Body of pancreas (tissue), 4 donors: ENCODE measurements around the gene DUSP16. TPM values are rescaled to one million over a fixed set of nuclear protein-coding genes. Genes with fewer than 3 reads are reported as not detected.
A peak's percentile ranks its signal among the peaks of the same experiment; 100 is the strongest.

Experiments
- ATAC-seq: fragments of 150-250 bp; one replicate; pipeline ENCODE4 v1.9.1; 2016
- DNase-seq, 4 donors: peaks; one replicate each; pipeline ENCODE4 v3.0.0-alpha.2; 2019
- H3K27ac ChIP-seq, 4 donors: fragments of 200-600 bp; sonication (generic); 1 replicate in 3 of 4; 2 replicates in 1 of 4; pipeline versions ENCODE4 v1.5.1 to v1.6.1; 2016 to 2019; ENCODE audit warnings: mild to moderate bottlenecking in 1 of 4, mixed read lengths in 1 of 4, moderate library complexity in 1 of 4
- H3K27me3 ChIP-seq, 2 donors: fragments of 200-600 bp; sonication (generic); one replicate each; pipeline ENCODE4 v1.6.0; 2016; ENCODE audit warnings: mild to moderate bottlenecking in 1 of 2
- H3K36me3 ChIP-seq, 2 donors: fragments of 200-600 bp; sonication (generic); replicated peaks in 1 of 2; 2 replicates each; pipeline ENCODE4 v1.5.1; 2016; ENCODE audit warnings: low read depth in 2 of 2; ENCODE audit not compliant: insufficient read depth in 1 of 2
- H3K4me1 ChIP-seq: fragments of 200-600 bp; sonication (generic); one replicate; pipeline ENCODE4 v1.6.0; 2016
- H3K4me3 ChIP-seq, 2 donors: fragments of 200-600 bp; sonication (generic); 1 replicate in 1 of 2; 2 replicates in 1 of 2; pipeline ENCODE4 v1.5.1; 2016 to 2019
- H3K9me3 ChIP-seq, 3 donors: fragments of 200-600 bp; sonication (generic); 1 replicate in 2 of 3; 2 replicates in 1 of 3; pipeline ENCODE4 v1.5.1; 2016
- POLR2A ChIP-seq, 3 donors: fragments of 450-650 bp; IDR thresholded peaks; one replicate each; pipeline ENCODE4 v1.6.1; 2016; ENCODE audit warnings: antibody characterized with exemption in 3 of 3, mild to moderate bottlenecking in 2 of 3
- WGBS, 2 donors: methylation state at CpG; one replicate each; pipeline ENCODE4 v1.1.5; 2017; 5-methylcytosine and 5-hydroxymethylcytosine counted together
- intact Hi-C: fragments of 100-400 bp; cut with DNase I; formaldehyde crosslinking; loops from one replicate; pipeline ENCODE4 v1.15.1; 2023
- total RNA-seq, 2 donors: library from RNA; depleted of rRNA; stranded (reverse); fragments of >200 nt; gene quantifications; one replicate each; pipeline ENCODE4 v1.1.0, GENCODE V29; 2016
- TF ChIP-seq, protein P1 (sequence below), 7 experiments: fragments of 450-650 bp in 4 of 7; fragments of 200-600 bp in 3 of 7; sonication (generic) in 3 of 7; IDR thresholded peaks; one replicate each; pipeline ENCODE4 v1.5.1; 2016 to 2019; ENCODE audit warnings: antibody characterized with exemption in 7 of 7

DUSP16 gene
- total RNA-seq, 2 donors from 2014 or later, result 30.3 to 32.9 TPM

DNA sequence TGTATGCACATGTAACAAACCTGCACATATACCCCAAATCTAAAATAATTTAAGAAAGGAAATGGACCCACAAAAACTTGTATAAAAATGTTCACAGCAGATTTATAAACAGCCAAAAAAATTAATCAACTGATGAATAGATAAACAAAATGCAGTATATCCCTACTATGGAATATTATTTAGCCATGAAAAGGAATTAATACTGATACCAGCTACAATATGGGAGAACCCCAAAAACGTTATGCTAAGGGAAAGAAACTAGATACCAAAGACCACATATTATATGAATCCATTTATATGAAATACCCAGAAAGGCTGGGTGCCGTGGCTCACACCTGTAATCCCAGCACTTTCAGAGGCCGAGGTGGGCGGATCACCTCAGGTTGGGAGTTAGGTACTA is 20.9 kb downstream of the DUSP16 start:
- H3K4me1 ChIP-seq, result peaks cover 20% of the 10 kb centered on the region
- no peak overlapping the region for H3K4me3 ChIP-seq
- intact Hi-C loops, result no loop called here
- WGBS, 2 donors, result 89% methylated on average over 4 of the region's 4 CpGs
- H3K36me3 ChIP-seq, result no peaks in the 10 kb centered on the region
- H3K9me3 ChIP-seq, result no peaks in the 10 kb centered on the region
- TF ChIP-seq, protein P1, sequence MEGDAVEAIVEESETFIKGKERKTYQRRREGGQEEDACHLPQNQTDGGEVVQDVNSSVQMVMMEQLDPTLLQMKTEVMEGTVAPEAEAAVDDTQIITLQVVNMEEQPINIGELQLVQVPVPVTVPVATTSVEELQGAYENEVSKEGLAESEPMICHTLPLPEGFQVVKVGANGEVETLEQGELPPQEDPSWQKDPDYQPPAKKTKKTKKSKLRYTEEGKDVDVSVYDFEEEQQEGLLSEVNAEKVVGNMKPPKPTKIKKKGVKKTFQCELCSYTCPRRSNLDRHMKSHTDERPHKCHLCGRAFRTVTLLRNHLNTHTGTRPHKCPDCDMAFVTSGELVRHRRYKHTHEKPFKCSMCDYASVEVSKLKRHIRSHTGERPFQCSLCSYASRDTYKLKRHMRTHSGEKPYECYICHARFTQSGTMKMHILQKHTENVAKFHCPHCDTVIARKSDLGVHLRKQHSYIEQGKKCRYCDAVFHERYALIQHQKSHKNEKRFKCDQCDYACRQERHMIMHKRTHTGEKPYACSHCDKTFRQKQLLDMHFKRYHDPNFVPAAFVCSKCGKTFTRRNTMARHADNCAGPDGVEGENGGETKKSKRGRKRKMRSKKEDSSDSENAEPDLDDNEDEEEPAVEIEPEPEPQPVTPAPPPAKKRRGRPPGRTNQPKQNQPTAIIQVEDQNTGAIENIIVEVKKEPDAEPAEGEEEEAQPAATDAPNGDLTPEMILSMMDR (IDR thresholded peaks at IDR 0.05), result no peak
- TF ChIP-seq POLR2A (IDR thresholded peaks at IDR 0.05), result no peak
- no peak for ATAC-seq
- no peak overlapping the region for H3K27ac ChIP-seq
- DNase-seq, result no peak
- no peaks in the 10 kb centered on the region for H3K27me3 ChIP-seq

DNA sequence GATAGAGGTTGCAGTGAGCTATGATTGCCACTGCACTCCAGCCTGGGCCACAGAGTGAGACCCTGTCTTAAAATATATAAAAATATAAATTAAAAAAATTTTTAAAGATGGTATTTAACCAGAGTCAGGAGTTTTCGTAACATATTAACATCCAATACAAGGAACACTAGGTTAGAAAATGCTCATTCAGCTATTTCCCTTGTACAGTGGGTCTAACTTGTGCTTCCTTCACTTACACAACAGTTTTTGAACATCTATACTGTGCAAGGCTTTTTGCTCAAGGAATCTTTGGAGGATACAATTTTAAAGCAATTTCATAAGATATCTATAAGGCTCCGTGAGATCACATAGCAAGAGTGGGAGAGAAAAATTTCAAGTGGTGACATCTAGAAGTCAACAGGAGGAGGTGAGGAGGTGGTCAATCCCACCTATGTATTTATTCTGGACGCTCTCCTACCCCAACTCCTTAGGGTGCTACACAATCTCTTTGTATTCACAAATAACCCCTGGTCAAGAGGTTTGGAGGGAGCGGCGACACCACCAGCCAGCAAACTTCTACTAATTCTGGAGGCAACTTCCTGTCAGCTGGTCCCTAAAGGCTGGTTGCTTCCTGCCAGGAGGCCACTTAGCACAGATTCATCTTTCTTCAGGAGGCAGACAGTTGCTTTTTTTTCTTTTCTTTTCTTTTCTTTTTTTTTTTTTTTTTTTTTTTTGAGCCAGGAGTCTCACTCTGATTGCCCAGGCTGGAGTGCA is 22.2 kb downstream of the DUSP16 start:
- Histone ChIP-seq H3K4me3 (no peak overlapping the region), H3K27me3 (no peaks in the 10 kb centered on the region), H3K27ac (peak overlapping the region in 1 of 4 donors; percentile 5), H3K9me3 (no peaks in the 10 kb centered on the region), H3K36me3 (no peaks in the 10 kb centered on the region), H3K4me1 (peaks cover 23% of the 10 kb centered on the region)
- ATAC-seq (no peak), DNase-seq (no peak)
- WGBS, 2 donors, result 81 to 94% methylated on average over 5 of the region's 5 CpGs
- no peak for TF ChIP-seq POLR2A (IDR thresholded peaks at IDR 0.05)
- TF ChIP-seq, protein P1 (IDR thresholded peaks at IDR 0.05), result no peak
- intact Hi-C loops, result no loop called here

DNA sequence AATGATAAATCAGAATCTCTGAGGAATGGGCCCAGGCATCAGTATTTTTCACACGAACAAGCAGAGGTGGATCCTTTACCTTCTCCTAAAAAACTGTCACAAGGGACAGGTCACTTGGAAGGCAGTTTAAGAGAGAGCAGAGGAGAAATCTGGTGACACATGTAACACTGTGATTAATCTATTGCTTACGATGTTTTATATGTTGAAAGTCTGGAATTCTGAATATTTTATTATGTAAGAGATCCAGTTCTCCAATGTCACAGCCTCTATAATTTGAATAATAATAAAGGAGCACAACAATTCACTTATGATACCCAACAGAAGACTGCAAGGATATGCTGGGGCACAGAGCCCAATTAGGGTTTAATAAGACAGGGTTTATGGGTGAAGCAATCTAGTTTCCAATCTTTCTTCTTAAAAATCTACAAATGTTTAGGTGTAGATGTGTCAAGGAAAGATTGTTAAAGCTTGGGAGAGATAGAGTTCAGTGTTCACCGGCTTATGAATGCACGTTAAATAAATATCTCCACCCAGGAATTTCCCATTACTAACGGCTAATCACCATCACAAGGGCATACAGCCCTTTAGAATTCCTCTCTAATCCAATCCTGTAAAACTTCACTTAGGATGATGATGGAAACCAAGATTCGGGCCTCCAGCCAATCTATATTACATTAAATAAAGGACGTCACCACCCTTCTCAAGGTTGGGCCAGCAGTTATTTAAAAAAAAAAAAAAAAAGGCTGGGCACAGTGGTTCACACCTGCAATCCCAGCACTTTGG is 23.4 kb downstream of the DUSP16 start:
- TF ChIP-seq, protein P1 (IDR thresholded peaks at IDR 0.05), result no peak
- no peak for TF ChIP-seq POLR2A (IDR thresholded peaks at IDR 0.05)
- DNase-seq (no peak), ATAC-seq (no peak)
- H3K4me3 ChIP-seq, result no peak overlapping the region
- WGBS, 2 donors, result 50 to 51% methylated on average over 7 of the region's 7 CpGs
- no peaks in the 10 kb centered on the region for H3K9me3 ChIP-seq
- intact Hi-C loops, result no loop called here
- peaks cover 35% of the 10 kb centered on the region for H3K4me1 ChIP-seq
- H3K27ac ChIP-seq, result peak overlapping the region in 1 of 4 donors; percentile 45
- H3K36me3 ChIP-seq, result no peaks in the 10 kb centered on the region
- no peaks in the 10 kb centered on the region for H3K27me3 ChIP-seq

DNA sequence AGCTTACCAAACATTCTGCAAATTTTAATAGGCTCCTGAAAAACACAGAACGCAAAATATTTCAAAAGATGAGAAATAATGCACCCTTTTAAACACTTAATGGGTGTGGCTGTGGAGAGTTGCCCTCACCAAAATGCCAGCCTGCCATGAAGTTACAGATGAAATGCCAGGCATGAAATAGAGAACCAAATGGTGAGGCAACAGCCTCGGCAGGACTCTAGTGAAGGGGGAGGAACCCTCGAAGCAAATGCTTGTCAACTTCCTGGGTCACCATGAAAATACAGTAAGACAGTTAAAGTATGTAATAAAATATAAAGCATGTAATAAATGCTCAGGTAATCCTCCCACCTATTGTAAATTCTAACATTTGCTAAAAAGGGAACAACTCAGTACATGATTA is 24.1 kb downstream of the DUSP16 start:
- no peaks in the 10 kb centered on the region for H3K9me3 ChIP-seq
- H3K27ac ChIP-seq, result peak overlapping the region in 1 of 4 donors; percentile 45
- 59 to 72% methylated on average over 3 of the region's 3 CpGs for WGBS, 2 donors
- H3K36me3 ChIP-seq, result no peaks in the 10 kb centered on the region
- TF ChIP-seq, protein P1 (IDR thresholded peaks at IDR 0.05), result no peak
- no peak for TF ChIP-seq POLR2A (IDR thresholded peaks at IDR 0.05)
- no peaks in the 10 kb centered on the region for H3K27me3 ChIP-seq
- ATAC-seq (no peak), DNase-seq (no peak)
- intact Hi-C loops, result no loop called here
- peaks cover 42% of the 10 kb centered on the region for H3K4me1 ChIP-seq
- no peak overlapping the region for H3K4me3 ChIP-seq
